PC-3 (cell line): ENCODE measurements around the gene AMZ1.

ENCODE experiments used
- CTCF ChIP-seq: fragments of 300-600 bp; sonication (generic); conservative IDR thresholded peaks from 2 replicates; pipeline ENCODE4 v1.5.1; 2017; ENCODE audit warnings: antibody characterized with exemption, low read depth, mild to moderate bottlenecking, low read length
- EZH2 ChIP-seq: fragments of 300-600 bp; sonication (generic); IDR thresholded peaks from one replicate; pipeline ENCODE4 v1.6.1; 2017; ENCODE audit warnings: antibody characterized with exemption, mild to moderate bottlenecking, low read length; ENCODE audit not compliant: unreplicated experiment
- EZH2phosphoT487 ChIP-seq: fragments of 300-600 bp; sonication (generic); IDR thresholded peaks from 2 replicates; pipeline ENCODE4 v1.6.1; 2018; ENCODE audit warnings: mild to moderate bottlenecking, antibody characterized with exemption, low read length, borderline replicate concordance

- no peak for TF ChIP-seq CTCF
- no peak for TF ChIP-seq EZH2
- no peak for TF ChIP-seq EZH2phosphoT487
Observed at GRCh38 chr7:2755531-2755930, 67.5 kb downstream of the AMZ1 start.
